ENCODE measurements around the gene CHI3L2. TPM values are rescaled to one million over a fixed set of nuclear protein-coding genes. Genes with fewer than 3 reads are reported as not detected.

Gene CHI3L2
- total and polyA plus RNA-seq, 2 of the 13 experiments (the other 11 are each of a cell fraction or from before 2014, with no cell fraction given), result 0.46 to 1.7 TPM

- no peak for TF ChIP-seq U2AF1 (optimal IDR thresholded peaks at IDR 0.05; ENCODE audit: low read depth, low read length)
- TF ChIP-seq ZNF549 (CRISPR knock-in tag; IDR thresholded peaks at IDR 0.05), result no peak
- TF ChIP-seq ZBTB10 (CRISPR knock-in tag; IDR thresholded peaks at IDR 0.05; ENCODE audit: borderline replicate concordance), result no peak
- no peak for TF ChIP-seq KDM1A (CRISPR knock-in tag; IDR thresholded peaks at IDR 0.05)
- TF ChIP-seq REL (CRISPR knock-in tag; conservative IDR thresholded peaks at IDR 0.05), result no peak
These were observed 63.1 kb downstream of the CHI3L2 start, which contains the start of gene CHIA (continued) for GRCh38 chr1:111290630-111291029.

Small RNA genes lying within 50 kb of the gene (small RNA-seq; reads per million reads assigned to genes)
- gene AL355816.1 (ENCODE audit: insufficient read depth in 2 of 3, insufficient read length in 3 of 3, low read depth in 2 of 3, low replicate concordance in 1 of 3), result 0 reads per million in 3 experiments

Other genes with a start within 250 kb of the CHI3L2 start
- gene DRAM2, start 87.6 kb upstream of the CHI3L2 start, total RNA-seq (2016; rRNA removed; fragmentation: Illumina TruSeq; extraction: Trizol), result 22.9 and 33.2 TPM in 2 replicates
- 115 and 123 TPM in 2 replicates for gene DRAM2, start 87.6 kb upstream of the CHI3L2 start, polyA plus RNA-seq (2011; rRNA removed)
- 33.6 and 48.2 TPM in 2 replicates for gene CEPT1, start 87.5 kb upstream of the CHI3L2 start, total RNA-seq (2016; rRNA removed; fragmentation: Illumina TruSeq; extraction: Trizol)
- 33.3 and 35.7 TPM in 2 replicates for gene CEPT1, start 87.5 kb upstream of the CHI3L2 start, polyA plus RNA-seq (2011; rRNA removed)
- 0.04 TPM in 1 of 2 replicates, not detected in the other for gene DENND2D, start 27.1 kb upstream of the CHI3L2 start, total RNA-seq (2016; rRNA removed; fragmentation: Illumina TruSeq; extraction: Trizol)
- not detected in 2 replicates for gene DENND2D, start 27.1 kb upstream of the CHI3L2 start, polyA plus RNA-seq (2011; rRNA removed)
- gene CHIA, start 63.1 kb downstream of the CHI3L2 start, total RNA-seq (2016; rRNA removed; fragmentation: Illumina TruSeq; extraction: Trizol), result not detected in 2 replicates
- gene CHIA, start 63.1 kb downstream of the CHI3L2 start, polyA plus RNA-seq (2011; rRNA removed), result not detected in 2 replicates
- gene OVGP1, start 200.0 kb downstream of the CHI3L2 start, total RNA-seq (2016; rRNA removed; fragmentation: Illumina TruSeq; extraction: Trizol), result 1.2 TPM in 2 replicates
- gene OVGP1, start 200.0 kb downstream of the CHI3L2 start, polyA plus RNA-seq (2011; rRNA removed), result 3.3 and 4.8 TPM in 2 replicates
- gene WDR77, start 221.5 kb downstream of the CHI3L2 start, total RNA-seq (2016; rRNA removed; fragmentation: Illumina TruSeq; extraction: Trizol), result 90.6 and 93.3 TPM in 2 replicates
- 96.3 and 108 TPM in 2 replicates for gene WDR77, start 221.5 kb downstream of the CHI3L2 start, polyA plus RNA-seq (2011; rRNA removed)
- gene ATP5PB, start 221.8 kb downstream of the CHI3L2 start, total RNA-seq (2016; rRNA removed; fragmentation: Illumina TruSeq; extraction: Trizol), result 541 and 772 TPM in 2 replicates
- 209 and 297 TPM in 2 replicates for gene ATP5PB, start 221.8 kb downstream of the CHI3L2 start, polyA plus RNA-seq (2011; rRNA removed)
- gene C1orf162, start 246.3 kb downstream of the CHI3L2 start, total RNA-seq (2016; rRNA removed; fragmentation: Illumina TruSeq; extraction: Trizol), result 0.27 TPM in 1 of 2 replicates, not detected in the other
- gene C1orf162, start 246.3 kb downstream of the CHI3L2 start, polyA plus RNA-seq (2011; rRNA removed), result 0.61 and 0.89 TPM in 2 replicates

Measured in HepG2 (cell line).